ENCODE data around the gene CCDC78.

CCDC78 gene

GRCh38 chr16:681746-682427, 44.4 kb downstream of the CCDC78 start:
- in situ Hi-C loops (cut with MboI; ENCODE audit: low sequenced_read_pairs), result no loop called here

GRCh38 chr16:680967-681745, 45.1 kb downstream of the CCDC78 start:
- in situ Hi-C loops (cut with MboI; ENCODE audit: low sequenced_read_pairs), result no loop called here

GRCh38 chr16:680625-680945, 45.7 kb downstream of the CCDC78 start:
- in situ Hi-C loops (cut with MboI; ENCODE audit: low sequenced_read_pairs), result no loop called here

GRCh38 chr16:679814-680624, 46.2 kb downstream of the CCDC78 start, which contains the start of gene STUB1:
TSS of gene STUB1 (plus strand) at chr16:680410. CDS start at chr16:680526, 116 bp downstream.
- in situ Hi-C loops (cut with MboI; ENCODE audit: low sequenced_read_pairs), result no loop called here

- in situ Hi-C loops (cut with MboI; ENCODE audit: low sequenced_read_pairs), result no loop called here
Observed at GRCh38 chr16:678858-679813, 47.1 kb downstream of the CCDC78 start.

GRCh38 chr16:678209-678857, 47.9 kb downstream of the CCDC78 start:
- in situ Hi-C loops (cut with MboI; ENCODE audit: low sequenced_read_pairs), result no loop called here

GRCh38 chr16:677316-678190, 48.7 kb downstream of the CCDC78 start:
- in situ Hi-C loops (cut with MboI; ENCODE audit: low sequenced_read_pairs), result no loop called here

- in situ Hi-C loops (cut with MboI; ENCODE audit: low sequenced_read_pairs), result no loop called here
Observed at GRCh38 chr16:676913-677312, 49.3 kb downstream of the CCDC78 start.

- in situ Hi-C loops (cut with MboI; ENCODE audit: low sequenced_read_pairs), result no loop called here
Observed at GRCh38 chr16:676565-676902, 49.7 kb downstream of the CCDC78 start.

GRCh38 chr16:675884-676564, 50.2 kb downstream of the CCDC78 start:
- in situ Hi-C loops (cut with MboI; ENCODE audit: low sequenced_read_pairs), result no loop called here

GRCh38 chr16:674968-675883, 51.0 kb downstream of the CCDC78 start, which contains the start of gene RHBDL1:
TSS of gene RHBDL1 (plus strand) at chr16:675671. CDS start at chr16:675791, 120 bp downstream.
- in situ Hi-C loops (cut with MboI; ENCODE audit: low sequenced_read_pairs), result no loop called here

GRCh38 chr16:674214-674881, 51.9 kb downstream of the CCDC78 start:
- in situ Hi-C loops (cut with MboI; ENCODE audit: low sequenced_read_pairs), result no loop called here

GRCh38 chr16:673399-673991, 52.7 kb downstream of the CCDC78 start:
- in situ Hi-C loops (cut with MboI; ENCODE audit: low sequenced_read_pairs), result no loop called here

GRCh38 chr16:672851-673250, 53.4 kb downstream of the CCDC78 start:
- in situ Hi-C loops (cut with MboI; ENCODE audit: low sequenced_read_pairs), result no loop called here
